RPMI7951 (cell line): Measurements from ENCODE around the gene COL9A2. TPM values are rescaled to one million over a fixed set of nuclear protein-coding genes. Genes with fewer than 3 reads are reported as not detected.
"Not testable (repeated sequence)": the region's sequence is repeated elsewhere in the genome, so short reads cannot be mapped to it uniquely, and the experiment has no call there.

Source experiments
- DNase-seq: peaks from one replicate; pipeline ENCODE4 v3.0.0-alpha.2; 2012; ENCODE audit warnings: low read depth
- total RNA-seq: library from RNA; depleted of rRNA; stranded (reverse); fragments of >200 nt; shearing (Covaris generic); gene quantifications from 2 replicates; pipeline ENCODE4 v1.2.3, GENCODE V29; 2014; rRNA removed

COL9A2 gene
- total RNA-seq = 0.12 and 0.68 TPM in 2 replicates

DNA sequence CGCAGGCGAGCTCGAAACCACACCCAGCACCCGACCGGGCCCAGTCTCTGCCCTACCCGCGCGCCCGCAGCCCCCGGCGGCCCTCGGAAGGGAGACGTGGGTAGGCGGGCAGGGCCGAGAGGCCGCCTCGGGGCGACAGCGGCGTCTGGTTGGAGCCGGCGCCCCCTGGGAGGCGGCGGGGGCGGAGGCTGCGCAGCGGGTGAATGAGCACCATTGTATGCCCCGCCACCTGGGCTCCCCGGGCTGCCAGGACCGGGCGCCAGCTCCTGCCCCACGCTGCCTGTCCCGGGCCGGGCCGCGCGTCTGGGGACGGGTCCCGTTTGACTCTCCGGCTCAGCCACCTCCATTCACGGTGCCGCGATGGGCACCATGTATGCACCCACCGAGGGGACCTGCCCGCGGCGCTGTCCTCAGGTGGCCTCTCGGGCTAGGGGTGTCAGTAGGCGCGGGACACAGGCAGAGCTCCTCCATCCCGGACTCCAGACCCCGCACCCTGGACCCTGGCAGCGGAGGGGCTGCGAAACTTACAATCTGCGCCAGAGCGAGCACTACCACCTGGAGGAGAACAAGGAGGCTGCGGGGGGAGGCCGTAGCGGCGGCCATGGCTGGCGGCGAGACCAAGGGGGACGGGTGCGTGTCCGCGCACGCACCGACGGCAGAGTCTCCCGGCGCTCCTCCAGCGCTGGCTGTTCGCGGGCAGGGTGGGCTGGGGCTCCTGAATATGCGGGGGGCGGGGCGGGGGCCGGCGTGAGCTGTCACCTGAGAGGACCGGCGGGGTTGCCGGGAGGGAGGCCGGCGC is at the start of gene COL9A2:
COL9A2 (minus strand) TSS at position 692 of the 799 bp plus-strand sequence; CDS start at position 603, 89 bp downstream.
- DNase-seq = peak; percentile 51

DNA sequence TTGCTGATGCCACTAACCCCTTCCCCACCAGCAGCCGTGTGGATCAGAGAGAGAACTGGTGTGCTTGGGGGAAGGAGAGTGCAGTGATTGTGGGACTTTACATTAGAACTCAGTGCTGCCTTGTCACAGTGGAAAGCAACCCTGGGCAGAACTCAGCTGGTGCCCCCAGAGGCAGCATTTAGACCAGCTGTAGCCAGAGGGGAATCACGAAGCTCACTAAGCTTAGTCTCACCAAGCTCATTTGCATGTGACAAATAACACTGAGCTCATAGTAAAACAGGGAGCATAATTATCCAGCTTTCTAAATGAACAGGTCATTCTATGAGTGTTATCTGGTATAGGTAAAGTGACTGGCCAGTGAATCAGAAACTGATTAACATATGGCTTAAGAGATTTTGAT is 46.6 kb upstream of the COL9A2 start:
- DNase-seq = no peak

DNA sequence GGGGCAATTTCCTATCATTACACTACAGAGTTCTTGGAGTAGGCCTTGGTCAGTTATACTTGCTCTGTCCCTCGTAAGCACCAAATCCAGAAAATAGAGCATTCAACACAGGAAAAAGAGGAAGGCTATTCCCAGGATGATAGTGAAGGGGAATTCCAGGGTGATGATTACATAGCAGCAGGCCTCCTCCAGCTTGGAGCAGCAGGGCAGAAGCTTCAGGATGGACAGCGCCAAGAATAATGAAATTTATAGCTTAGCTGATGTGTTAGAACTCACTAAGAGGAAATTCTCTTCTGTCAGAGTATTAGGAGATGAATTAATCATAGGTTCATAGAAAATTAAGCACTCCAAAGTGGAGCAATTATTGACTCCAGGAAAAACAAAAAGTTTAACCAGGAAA is 45.6 kb upstream of the COL9A2 start:
- DNase-seq = peak; percentile 43

DNA sequence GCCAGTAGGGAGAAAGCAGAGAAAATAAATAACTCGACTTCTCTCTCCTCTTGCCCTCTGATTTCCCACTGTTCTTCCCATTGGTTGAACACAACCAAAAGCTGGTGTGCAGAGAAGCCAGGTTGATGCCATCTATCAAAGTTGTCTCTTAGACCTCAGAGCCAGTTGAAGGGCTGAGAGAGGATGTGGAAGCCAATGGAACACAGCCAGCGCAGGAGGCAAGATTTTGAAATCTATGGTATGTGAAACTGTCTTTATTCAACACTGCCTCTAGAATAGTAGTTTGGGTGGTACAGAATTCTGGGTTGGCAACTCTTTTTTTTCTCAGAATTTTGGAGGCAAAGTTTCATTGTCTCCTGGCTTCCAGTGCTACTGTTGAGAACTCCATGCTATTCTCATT is 45.1 kb upstream of the COL9A2 start:
- DNase-seq = no peak

DNA sequence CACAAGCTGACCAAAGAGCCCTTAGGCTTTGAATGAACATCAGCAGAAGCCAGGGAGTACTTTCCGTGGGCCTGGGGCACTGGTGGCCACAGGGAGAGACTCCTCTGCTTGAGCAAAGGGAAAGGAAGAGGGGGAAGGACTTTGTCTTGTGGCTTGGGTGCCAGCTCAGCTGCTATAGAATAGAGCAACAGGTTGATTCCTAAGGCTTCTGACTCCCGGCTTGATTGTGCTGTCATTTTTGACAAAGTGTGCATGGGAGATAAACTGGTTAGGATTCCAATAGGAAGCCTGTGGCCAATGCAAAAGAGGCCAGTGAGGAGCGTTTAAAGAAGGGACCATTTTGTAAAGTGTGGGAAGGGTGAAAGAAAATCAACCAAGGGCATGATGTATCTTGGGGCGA is 44.6 kb upstream of the COL9A2 start:
- no peak for DNase-seq

GRCh38 chr1:40361201-40361600 is 44.1 kb upstream of the COL9A2 start:
- no peak for DNase-seq

DNA sequence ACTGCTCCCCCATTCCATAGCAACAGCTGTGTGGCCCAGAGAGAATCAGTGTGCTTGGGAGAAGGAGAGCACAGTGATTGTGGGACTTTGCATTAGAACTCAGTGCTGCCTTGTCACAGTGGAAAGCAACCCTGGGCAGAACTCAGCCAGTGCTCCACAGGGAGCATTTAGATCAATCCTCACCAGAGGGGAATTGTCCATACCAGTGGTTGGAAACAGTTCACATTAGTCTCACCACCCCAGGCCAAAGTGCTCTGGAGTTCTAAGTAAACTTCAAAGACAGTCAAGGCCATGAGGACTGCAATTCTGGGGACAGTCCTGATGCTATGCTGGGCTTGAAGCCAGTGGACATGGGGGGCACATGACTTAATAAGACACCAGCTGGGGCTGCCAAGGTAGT is 43.5 kb upstream of the COL9A2 start:
- no peak for DNase-seq

GRCh38 chr1:40357625-40358024 is 40.5 kb upstream of the COL9A2 start:
- no peak for DNase-seq

- no peak for DNase-seq
Measured at GRCh38 chr1:40353082-40353481, 36.0 kb upstream of the COL9A2 start.

DNA sequence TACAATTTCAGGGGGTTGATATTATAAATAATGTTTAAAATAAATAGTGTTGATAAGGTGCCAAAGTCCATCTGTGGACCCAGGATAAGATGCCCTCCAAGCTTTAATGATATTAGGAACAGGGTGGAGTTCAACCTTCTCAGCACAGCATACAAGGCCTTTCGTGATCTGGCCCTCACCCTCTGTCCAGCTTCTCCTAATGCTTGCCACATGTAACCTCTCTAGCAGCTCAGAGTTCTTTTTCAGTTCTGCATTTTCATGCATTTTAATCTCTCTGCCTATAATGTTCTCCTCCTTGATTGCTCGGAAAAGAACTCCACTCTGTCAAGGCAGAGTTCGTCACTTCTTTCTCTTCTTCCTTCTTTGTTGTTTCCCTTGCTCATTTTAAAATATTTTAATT is 35.0 kb upstream of the COL9A2 start:
- DNase-seq = no peak

GRCh38 chr1:40351124-40351523 is 34.0 kb upstream of the COL9A2 start:
- no peak for DNase-seq

DNA sequence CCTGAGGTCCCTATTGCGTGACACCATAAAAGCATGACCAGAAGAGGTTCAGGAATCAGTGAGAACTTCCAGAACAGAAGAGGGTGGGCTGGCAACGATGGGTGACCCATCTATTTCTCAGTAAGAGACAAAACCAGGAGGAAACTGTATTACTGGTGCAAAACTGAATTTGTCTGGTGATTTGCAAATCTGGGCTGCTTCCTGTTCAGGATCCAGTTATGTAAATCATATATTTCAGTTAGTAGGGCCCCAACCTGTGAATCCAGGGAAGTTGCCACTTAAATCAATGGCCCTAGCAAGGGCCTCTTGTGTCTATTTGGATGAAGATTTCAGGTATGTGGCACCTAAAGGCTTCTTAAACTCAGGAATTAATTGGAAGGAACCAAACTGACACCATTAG is 33.3 kb upstream of the COL9A2 start:
- no peak for DNase-seq

DNA sequence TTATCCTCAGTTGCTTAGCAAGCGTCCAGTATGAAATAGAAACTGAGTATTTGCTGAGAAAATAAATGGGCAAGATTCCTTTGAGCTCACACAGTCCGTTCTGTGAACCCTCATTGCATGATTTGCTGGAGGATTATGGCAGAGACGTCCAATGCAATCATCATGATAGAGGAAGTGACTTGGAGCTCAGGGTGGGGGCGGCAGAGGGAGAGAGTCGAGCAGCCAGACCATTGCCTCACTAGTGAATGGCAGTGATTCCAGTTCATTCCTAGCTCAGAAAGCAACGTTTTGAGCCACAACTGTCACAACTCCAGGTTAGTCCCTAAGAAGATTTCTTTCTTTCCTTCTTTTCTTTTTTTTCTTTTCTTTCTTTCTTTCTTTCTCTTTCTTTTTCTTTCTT is 27.5 kb upstream of the COL9A2 start:
- peak; percentile 51 for DNase-seq

GRCh38 chr1:40342381-40342717 is 25.3 kb upstream of the COL9A2 start:
- not testable (repeated sequence) for DNase-seq

- no peak for DNase-seq
Measured at GRCh38 chr1:40341491-40342380, 24.6 kb upstream of the COL9A2 start.

DNA sequence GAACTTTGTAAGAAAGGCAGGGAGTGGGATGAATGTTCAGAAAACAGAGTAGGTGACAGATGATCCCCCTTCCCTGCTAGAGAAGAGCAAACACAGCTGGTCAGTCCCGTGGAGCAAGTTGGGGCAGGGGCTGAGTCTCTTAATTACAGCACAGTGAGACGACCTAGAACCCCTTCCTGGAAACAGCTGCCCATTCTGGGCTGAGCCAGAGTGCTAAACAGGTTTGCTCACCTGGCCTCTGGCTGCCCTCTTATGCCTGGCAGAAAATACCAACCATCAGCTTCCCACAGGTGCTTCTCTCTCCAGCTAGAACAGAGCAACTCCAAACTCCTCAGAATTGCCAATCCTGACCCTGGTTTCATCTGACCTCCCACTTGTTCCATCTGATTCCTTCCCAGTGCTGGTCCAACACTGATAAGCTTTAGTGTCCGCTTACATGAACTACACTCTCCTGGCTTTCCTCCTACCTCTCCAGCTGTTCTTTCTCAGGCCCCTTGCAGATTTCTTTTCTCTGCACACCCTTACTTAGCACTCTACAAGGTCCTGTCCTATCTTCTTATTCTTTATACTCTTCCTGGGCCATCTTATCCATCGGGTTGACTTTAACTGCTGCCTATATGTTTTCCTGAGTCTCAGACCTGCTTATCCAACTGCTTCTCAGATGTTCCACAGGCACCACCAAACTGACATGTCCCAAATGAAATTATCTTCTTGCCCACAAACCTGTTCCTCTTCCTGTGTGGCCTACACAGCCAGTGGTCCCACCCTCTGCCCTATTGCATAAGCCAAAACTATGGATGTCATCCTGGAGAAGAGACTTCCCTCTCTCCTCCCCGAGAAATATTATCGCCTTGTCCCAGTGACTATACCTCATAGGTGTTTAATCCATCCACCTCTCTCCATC is 22.6 kb upstream of the COL9A2 start:
- DNase-seq = no peak

DNA sequence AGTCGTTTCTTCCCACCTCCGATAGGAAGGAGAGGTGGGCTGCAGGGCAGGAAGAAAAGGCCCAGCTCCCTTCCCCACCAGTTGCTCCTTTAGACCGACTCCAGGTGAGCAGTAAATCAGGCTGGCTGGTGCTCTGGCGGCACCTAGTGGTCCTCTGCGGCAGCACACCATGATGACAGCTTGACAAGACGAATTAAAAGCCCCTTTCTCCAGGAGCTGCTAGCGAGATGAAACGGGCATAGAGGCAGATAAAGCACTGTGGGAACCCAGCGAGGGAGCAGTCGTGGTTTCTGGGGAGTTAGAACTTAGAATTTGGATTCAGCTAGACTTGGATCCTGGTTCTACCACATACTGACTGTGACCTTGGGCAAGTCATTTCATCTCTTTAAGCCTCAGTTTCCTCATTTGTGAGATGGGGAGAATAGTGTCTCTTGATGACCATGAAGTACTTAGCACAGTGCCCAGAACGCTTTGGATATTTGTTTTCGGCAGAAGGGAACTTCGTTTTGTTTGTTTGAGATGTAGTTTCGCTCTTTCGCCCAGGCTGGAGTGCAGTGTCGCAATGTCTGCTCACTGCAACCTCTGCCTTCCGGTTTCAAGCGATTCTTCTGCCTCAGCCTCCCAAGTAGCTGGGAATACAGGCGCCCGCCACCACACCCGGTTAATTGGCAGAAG is 21.8 kb upstream of the COL9A2 start:
- DNase-seq = peak; percentile 73

- DNase-seq = no peak
Measured at GRCh38 chr1:40337443-40337842, 20.4 kb upstream of the COL9A2 start.

DNA sequence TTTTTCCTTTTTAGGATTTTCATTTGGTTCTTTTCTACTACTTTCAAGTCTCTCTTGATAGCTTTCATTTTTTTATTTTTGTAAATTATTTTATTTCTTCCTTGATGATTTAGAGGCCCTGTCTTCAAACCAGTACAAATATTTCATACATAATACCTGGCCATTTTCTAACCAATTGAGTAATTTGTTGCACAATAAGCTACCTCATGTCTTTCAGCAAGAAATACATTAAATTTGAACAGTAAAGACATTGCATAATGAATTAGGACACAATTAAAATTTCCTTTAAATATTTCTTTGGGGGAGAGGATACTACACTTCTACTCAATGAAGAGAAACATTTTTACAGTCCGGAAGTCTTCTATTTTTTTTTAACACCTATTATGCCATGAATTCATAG is 15.6 kb upstream of the COL9A2 start:
- no peak for DNase-seq

GRCh38 chr1:40331403-40331802 is 14.3 kb upstream of the COL9A2 start:
- not testable (repeated sequence) for DNase-seq

DNA sequence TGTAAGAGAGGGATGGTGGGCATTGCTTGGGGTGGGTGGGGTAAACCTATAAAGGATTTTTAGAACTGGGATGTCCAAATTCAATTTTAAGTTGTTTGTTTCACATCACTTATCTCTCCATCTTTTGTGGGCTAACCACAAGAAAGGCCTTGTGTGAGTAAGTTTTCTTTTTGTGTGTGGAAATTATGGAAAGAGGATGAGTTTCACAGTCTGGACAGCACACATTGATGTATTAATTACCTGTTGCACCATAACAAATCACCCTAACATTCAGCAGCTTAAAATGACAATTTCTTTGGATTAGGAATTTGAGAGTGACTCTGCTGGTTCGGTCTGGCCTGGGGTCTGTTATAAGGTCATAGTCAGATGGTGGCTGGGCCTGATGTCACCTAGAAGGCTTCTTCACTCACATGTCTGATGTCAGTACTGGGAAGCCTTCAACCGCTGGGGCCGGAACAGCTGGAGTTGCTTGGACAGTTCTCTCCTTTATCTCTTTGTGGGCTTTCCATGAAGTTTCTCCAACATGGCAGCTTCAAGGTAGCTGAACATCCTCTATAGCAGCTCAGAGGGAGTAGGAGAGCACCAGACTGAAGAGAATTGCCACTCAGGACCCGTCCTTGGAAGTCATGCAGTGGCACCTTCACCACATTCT is 2.0 kb upstream of the COL9A2 start:
- peak; percentile 24 for DNase-seq
